ENCODE measurements around the gene GAS5.
A peak's percentile ranks its signal among the peaks of the same experiment; 100 is the strongest.

DNA sequence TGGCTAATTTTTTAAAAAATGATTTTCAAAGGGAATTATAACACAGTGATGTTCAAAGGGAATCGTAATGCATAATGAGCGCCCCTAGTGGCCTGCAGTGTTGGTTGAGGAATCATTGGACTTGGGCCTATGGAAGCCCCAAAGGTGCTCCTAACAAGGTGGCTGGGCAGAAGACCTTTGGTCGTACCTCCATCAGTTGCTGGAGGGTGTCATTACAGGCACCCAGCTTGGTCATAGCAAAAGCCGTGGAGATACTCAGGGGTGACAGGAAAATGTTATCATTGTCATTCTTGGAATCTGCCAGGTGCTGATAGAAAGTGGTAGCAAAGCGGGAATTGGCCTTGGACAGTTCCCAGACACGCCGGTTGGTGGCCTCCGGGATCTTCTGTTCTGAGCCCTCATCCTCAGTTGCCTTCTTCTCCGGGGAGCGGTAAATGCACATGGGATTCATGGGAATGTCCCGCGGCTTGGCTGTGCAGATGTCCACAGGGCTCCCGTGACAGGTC is 46.6 kb upstream of the GAS5 start:
- TF ChIP-seq POLR2A (IDR thresholded peaks at IDR 0.05) = no peak
- TF ChIP-seq, protein P1, sequence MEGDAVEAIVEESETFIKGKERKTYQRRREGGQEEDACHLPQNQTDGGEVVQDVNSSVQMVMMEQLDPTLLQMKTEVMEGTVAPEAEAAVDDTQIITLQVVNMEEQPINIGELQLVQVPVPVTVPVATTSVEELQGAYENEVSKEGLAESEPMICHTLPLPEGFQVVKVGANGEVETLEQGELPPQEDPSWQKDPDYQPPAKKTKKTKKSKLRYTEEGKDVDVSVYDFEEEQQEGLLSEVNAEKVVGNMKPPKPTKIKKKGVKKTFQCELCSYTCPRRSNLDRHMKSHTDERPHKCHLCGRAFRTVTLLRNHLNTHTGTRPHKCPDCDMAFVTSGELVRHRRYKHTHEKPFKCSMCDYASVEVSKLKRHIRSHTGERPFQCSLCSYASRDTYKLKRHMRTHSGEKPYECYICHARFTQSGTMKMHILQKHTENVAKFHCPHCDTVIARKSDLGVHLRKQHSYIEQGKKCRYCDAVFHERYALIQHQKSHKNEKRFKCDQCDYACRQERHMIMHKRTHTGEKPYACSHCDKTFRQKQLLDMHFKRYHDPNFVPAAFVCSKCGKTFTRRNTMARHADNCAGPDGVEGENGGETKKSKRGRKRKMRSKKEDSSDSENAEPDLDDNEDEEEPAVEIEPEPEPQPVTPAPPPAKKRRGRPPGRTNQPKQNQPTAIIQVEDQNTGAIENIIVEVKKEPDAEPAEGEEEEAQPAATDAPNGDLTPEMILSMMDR (IDR thresholded peaks at IDR 0.05) = peak in 4 of 6 experiments; percentile 50 to 59 (median 54)

Measured in Peyer's patch (tissue), 4 donors.